Measurements from ENCODE around the gene RGS7.

Gene RGS7

DNA sequence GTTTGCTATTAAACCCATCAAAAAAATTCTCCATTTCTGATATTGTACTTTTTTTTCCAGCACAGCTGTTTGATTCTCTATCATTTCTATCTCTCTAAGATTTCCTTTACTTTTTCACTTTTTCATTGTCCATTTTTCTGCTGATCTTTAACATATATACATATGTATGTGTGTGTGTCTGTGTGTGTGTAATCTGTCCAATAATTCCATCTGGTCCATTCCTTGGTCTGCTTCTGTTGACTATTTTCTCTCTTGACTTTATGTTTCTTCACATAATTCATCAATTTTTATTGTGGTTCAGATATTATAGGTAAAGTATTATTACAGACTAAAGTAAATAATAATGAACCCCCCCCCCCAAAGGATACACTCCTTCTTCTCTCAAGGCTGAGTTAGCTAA lies 84.2 kb downstream of the RGS7 start:
- no peak overlapping the region for H3K9ac ChIP-seq (ENCODE audit: low read length in 2 of 2)
- H3K4me1 ChIP-seq (ENCODE audit: control insufficient read depth, insufficient read depth, low read length) = no peaks in the 10 kb centered on the region
- H3K27ac ChIP-seq (ENCODE audit: low read length) = no peak overlapping the region
- no peaks in the 10 kb centered on the region for H3K27me3 ChIP-seq (ENCODE audit: control insufficient read depth in 1 of 2, insufficient read depth in 2 of 2, low read length in 2 of 2)
- no peak overlapping the region for H3K4me3 ChIP-seq (ENCODE audit: low read length in 2 of 2)
- peaks cover 0 to 7% of the 10 kb centered on the region in 2 donors for H3K9me3 ChIP-seq (ENCODE audit: control insufficient read depth in 2 of 2, low read length in 2 of 2)
- H3K36me3 ChIP-seq (ENCODE audit: control insufficient read depth in 2 of 2, insufficient read depth in 2 of 2, low read length in 2 of 2) = no peaks in the 10 kb centered on the region

DNA sequence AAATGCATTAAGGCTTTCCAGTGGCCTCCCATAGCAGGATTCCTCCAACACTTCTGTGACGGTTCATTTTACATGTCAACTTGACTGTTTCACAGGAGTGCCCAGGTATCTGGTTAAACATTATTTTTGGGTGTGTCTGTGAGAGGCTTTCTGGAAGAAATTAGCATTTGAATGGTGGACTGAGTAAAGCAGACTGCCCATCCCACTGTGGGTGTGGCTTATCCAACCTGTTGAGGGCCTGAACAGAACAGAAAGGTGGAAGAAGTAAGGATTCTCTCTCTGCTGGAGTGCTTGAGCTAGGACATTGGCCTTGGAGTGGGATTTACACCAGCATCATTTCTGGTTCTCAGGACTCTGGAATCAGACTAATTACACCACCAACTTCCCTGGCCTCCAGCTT lies 85.6 kb downstream of the RGS7 start:
- no peak overlapping the region for H3K27ac ChIP-seq (ENCODE audit: low read length)
- no peak overlapping the region for H3K4me3 ChIP-seq (ENCODE audit: low read length in 2 of 2)
- H3K4me1 ChIP-seq (ENCODE audit: control insufficient read depth, insufficient read depth, low read length) = no peaks in the 10 kb centered on the region
- no peaks in the 10 kb centered on the region for H3K27me3 ChIP-seq (ENCODE audit: control insufficient read depth in 1 of 2, insufficient read depth in 2 of 2, low read length in 2 of 2)
- peaks cover 0 to 7% of the 10 kb centered on the region in 2 donors for H3K9me3 ChIP-seq (ENCODE audit: control insufficient read depth in 2 of 2, low read length in 2 of 2)
- no peaks in the 10 kb centered on the region for H3K36me3 ChIP-seq (ENCODE audit: control insufficient read depth in 2 of 2, insufficient read depth in 2 of 2, low read length in 2 of 2)
- no peak overlapping the region for H3K9ac ChIP-seq (ENCODE audit: low read length in 2 of 2)

DNA sequence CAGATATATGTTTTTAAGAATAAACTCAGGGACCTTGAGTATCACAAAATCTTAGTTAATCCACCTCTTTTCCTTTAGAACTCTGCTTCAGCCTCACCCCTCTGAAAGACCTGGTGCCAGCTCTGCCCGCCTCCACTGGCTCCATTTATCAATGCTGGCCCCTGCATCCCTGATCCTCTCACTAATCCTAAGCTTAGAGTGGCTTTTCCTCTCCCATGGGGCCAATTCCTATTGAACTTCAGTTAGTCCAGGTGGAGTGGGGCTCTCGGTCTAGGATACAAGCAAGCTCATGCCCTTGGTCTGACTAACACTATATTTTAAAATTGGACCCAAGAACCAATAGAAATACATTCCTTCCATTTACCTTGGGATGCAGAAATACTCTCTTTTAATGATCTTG lies 87.0 kb downstream of the RGS7 start:
- H3K4me1 ChIP-seq (ENCODE audit: control insufficient read depth, insufficient read depth, low read length) = no peaks in the 10 kb centered on the region
- peaks cover 0 to 7% of the 10 kb centered on the region in 2 donors for H3K9me3 ChIP-seq (ENCODE audit: control insufficient read depth in 2 of 2, low read length in 2 of 2)
- no peak overlapping the region for H3K27ac ChIP-seq (ENCODE audit: low read length)
- no peak overlapping the region for H3K4me3 ChIP-seq (ENCODE audit: low read length in 2 of 2)
- no peak overlapping the region for H3K9ac ChIP-seq (ENCODE audit: low read length in 2 of 2)
- H3K36me3 ChIP-seq (ENCODE audit: control insufficient read depth in 2 of 2, insufficient read depth in 2 of 2, low read length in 2 of 2) = no peaks in the 10 kb centered on the region
- no peaks in the 10 kb centered on the region for H3K27me3 ChIP-seq (ENCODE audit: control insufficient read depth in 1 of 2, insufficient read depth in 2 of 2, low read length in 2 of 2)

DNA sequence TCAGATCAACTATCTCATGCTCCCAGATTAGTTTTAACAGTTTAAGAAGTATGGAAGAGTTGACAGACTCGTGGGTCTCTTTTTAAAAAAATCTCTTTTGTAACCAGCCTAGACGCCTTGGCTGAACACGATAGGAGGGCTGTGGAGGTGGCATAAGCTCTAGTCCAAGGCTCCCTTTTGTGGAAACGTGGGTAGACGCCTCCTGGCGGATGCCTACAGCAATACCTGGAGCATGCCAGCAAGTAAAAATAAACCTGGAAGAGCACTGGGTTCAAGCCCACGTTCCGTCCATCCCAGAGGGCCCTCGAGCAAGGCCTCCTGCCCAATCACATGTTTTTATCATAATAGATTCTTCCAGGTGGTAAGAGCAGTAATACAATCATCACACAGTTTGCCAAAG lies 87.9 kb downstream of the RGS7 start:
- H3K9ac ChIP-seq (ENCODE audit: low read length in 2 of 2) = no peak overlapping the region
- H3K9me3 ChIP-seq (ENCODE audit: control insufficient read depth in 2 of 2, low read length in 2 of 2) = peaks cover 0 to 7% of the 10 kb centered on the region in 2 donors
- no peak overlapping the region for H3K27ac ChIP-seq (ENCODE audit: low read length)
- no peaks in the 10 kb centered on the region for H3K27me3 ChIP-seq (ENCODE audit: control insufficient read depth in 1 of 2, insufficient read depth in 2 of 2, low read length in 2 of 2)
- no peaks in the 10 kb centered on the region for H3K36me3 ChIP-seq (ENCODE audit: control insufficient read depth in 2 of 2, insufficient read depth in 2 of 2, low read length in 2 of 2)
- no peak overlapping the region for H3K4me3 ChIP-seq (ENCODE audit: low read length in 2 of 2)
- no peaks in the 10 kb centered on the region for H3K4me1 ChIP-seq (ENCODE audit: control insufficient read depth, insufficient read depth, low read length)

DNA sequence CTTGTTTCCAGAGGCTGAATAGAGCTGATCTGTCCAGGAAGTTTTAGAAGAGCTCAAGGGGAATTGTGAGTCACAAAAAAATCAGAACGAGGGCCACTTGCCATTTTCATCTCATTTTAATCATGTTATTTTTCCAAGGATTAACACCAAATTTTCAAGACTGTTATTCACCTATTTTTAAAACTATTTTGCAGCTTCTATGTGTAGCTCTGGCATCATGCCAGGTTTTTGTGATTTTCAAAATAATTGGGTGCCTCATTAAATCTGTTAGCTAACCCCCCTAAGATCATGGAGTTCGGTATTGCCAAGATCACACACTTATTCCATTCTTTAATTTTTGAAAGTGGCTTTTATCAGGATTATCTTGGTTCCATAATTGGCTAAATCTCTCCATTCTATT lies 90.9 kb downstream of the RGS7 start:
- Histone ChIP-seq H3K27ac (ENCODE audit: low read length) (no peak overlapping the region), H3K9ac (ENCODE audit: low read length in 2 of 2) (no peak overlapping the region)

DNA sequence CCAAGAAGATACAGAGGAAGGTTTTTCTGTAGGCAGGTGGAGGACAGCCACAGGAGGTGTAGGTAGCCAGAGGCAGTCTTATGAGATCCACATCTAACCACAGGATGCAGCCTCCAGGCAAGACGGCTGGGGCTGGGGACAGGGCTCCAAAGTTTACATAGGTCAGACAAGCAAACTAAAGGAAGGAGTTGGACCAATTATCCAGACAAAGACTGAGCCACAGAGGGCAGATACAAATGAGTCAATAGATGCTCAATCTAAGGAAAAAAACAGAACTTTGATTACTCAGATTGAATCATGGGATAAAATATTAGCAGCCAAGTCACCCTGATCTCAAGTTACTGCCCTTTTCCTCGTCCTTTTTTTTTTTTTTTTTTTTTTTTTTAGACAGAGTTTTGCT lies 91.6 kb downstream of the RGS7 start:
- Histone ChIP-seq H3K9me3 (ENCODE audit: control insufficient read depth in 2 of 2, low read length in 2 of 2) (peaks cover 0 to 4% of the 10 kb centered on the region in 2 donors), H3K27ac (ENCODE audit: low read length) (no peak overlapping the region), H3K27me3 (ENCODE audit: control insufficient read depth in 1 of 2, insufficient read depth in 2 of 2, low read length in 2 of 2) (no peaks in the 10 kb centered on the region), H3K36me3 (ENCODE audit: control insufficient read depth in 2 of 2, insufficient read depth in 2 of 2, low read length in 2 of 2) (no peaks in the 10 kb centered on the region), H3K4me1 (ENCODE audit: control insufficient read depth, insufficient read depth, low read length) (no peaks in the 10 kb centered on the region), H3K9ac (ENCODE audit: low read length in 2 of 2) (no peak overlapping the region), H3K4me3 (ENCODE audit: low read length in 2 of 2) (no peak overlapping the region)

More for the DNA sequence above, 90.9 kb downstream of the RGS7 start:
- H3K27me3 ChIP-seq (ENCODE audit: control insufficient read depth in 1 of 2, insufficient read depth in 2 of 2, low read length in 2 of 2) = no peaks in the 10 kb centered on the region
- no peaks in the 10 kb centered on the region for H3K4me1 ChIP-seq (ENCODE audit: control insufficient read depth, insufficient read depth, low read length)
- peaks cover 0 to 4% of the 10 kb centered on the region in 2 donors for H3K9me3 ChIP-seq (ENCODE audit: control insufficient read depth in 2 of 2, low read length in 2 of 2)
- no peaks in the 10 kb centered on the region for H3K36me3 ChIP-seq (ENCODE audit: control insufficient read depth in 2 of 2, insufficient read depth in 2 of 2, low read length in 2 of 2)
- no peak overlapping the region for H3K4me3 ChIP-seq (ENCODE audit: low read length in 2 of 2)

DNA sequence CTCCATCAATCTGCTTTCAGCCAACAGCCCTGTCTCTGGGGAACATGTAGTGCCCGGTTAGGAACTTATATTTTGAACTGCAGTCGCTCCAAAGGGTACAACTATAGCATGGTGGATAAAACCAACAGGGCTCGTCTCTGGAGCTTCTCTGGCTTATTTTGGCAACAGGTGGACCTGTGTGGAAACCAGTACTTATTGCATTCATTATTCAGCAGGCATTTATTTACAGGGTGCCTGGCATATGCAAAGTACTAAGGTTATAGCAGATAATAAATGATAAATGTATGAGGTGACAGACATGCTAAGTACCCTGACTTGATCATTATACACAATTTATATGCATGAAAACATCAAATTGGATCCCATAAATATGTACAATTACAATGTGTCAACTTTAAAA lies 93.7 kb downstream of the RGS7 start:
- Histone ChIP-seq H3K27me3 (ENCODE audit: control insufficient read depth in 1 of 2, insufficient read depth in 2 of 2, low read length in 2 of 2) (no peaks in the 10 kb centered on the region), H3K9ac (ENCODE audit: low read length in 2 of 2) (no peak overlapping the region), H3K4me1 (ENCODE audit: control insufficient read depth, insufficient read depth, low read length) (no peaks in the 10 kb centered on the region), H3K4me3 (ENCODE audit: low read length in 2 of 2) (no peak overlapping the region), H3K9me3 (ENCODE audit: control insufficient read depth in 2 of 2, low read length in 2 of 2) (no peaks in the 10 kb centered on the region), H3K27ac (ENCODE audit: low read length) (no peak overlapping the region), H3K36me3 (ENCODE audit: control insufficient read depth in 2 of 2, insufficient read depth in 2 of 2, low read length in 2 of 2) (no peaks in the 10 kb centered on the region)

DNA sequence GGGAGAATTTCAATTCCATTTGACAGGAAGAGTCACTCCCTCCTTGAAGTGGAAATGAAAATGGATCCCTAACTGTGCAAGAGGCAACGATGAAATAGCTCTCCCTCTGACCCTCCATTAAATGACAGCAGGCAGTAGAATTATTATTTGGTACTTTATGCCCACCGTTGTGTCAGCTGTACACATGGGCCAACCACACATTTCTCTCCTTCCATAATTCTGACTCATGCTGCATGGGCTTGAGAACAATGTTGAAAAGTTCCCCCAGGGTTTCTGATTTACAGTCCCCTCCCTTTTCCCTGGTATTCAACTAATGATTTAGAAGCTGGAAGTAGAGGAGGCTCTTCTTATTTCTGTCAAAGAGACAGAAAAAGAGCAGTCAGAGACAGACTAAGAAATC lies 103.5 kb downstream of the RGS7 start:
- no peaks in the 10 kb centered on the region for H3K4me1 ChIP-seq (ENCODE audit: control insufficient read depth, insufficient read depth, low read length)
- no peaks in the 10 kb centered on the region for H3K27me3 ChIP-seq (ENCODE audit: control insufficient read depth in 1 of 2, insufficient read depth in 2 of 2, low read length in 2 of 2)
- H3K4me3 ChIP-seq (ENCODE audit: low read length in 2 of 2) = no peak overlapping the region
- H3K36me3 ChIP-seq (ENCODE audit: control insufficient read depth in 2 of 2, insufficient read depth in 2 of 2, low read length in 2 of 2) = no peaks in the 10 kb centered on the region
- H3K27ac ChIP-seq (ENCODE audit: low read length) = no peak overlapping the region
- peaks cover 0 to 2% of the 10 kb centered on the region in 2 donors for H3K9me3 ChIP-seq (ENCODE audit: control insufficient read depth in 2 of 2, low read length in 2 of 2)
- no peak overlapping the region for H3K9ac ChIP-seq (ENCODE audit: low read length in 2 of 2)

DNA sequence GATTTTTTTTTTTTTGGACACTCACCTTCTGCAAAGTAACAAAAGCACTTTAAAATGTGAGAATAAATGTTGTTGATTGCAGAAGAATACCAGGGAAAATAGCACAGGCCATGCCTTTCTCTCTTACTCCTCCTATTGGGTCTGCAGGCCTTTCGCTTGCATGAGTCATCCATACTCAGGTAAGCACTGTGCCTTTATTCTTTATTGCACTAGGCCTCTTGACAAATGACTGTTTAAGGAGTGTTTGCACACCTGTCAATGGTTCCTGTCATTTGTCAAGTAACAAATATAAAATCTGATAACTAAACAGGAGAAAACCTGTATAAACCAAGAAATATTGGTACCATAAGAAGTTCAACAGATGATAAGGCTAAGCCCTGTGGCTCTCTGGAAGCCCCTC lies 106.5 kb downstream of the RGS7 start:
- Histone ChIP-seq H3K36me3 (ENCODE audit: control insufficient read depth in 2 of 2, insufficient read depth in 2 of 2, low read length in 2 of 2) (no peaks in the 10 kb centered on the region), H3K4me1 (ENCODE audit: control insufficient read depth, insufficient read depth, low read length) (no peaks in the 10 kb centered on the region), H3K27me3 (ENCODE audit: control insufficient read depth in 1 of 2, insufficient read depth in 2 of 2, low read length in 2 of 2) (no peaks in the 10 kb centered on the region), H3K9me3 (ENCODE audit: control insufficient read depth in 2 of 2, low read length in 2 of 2) (peaks cover 0 to 2% of the 10 kb centered on the region in 2 donors), H3K27ac (ENCODE audit: low read length) (no peak overlapping the region), H3K4me3 (ENCODE audit: low read length in 2 of 2) (no peak overlapping the region), H3K9ac (ENCODE audit: low read length in 2 of 2) (no peak overlapping the region)

DNA sequence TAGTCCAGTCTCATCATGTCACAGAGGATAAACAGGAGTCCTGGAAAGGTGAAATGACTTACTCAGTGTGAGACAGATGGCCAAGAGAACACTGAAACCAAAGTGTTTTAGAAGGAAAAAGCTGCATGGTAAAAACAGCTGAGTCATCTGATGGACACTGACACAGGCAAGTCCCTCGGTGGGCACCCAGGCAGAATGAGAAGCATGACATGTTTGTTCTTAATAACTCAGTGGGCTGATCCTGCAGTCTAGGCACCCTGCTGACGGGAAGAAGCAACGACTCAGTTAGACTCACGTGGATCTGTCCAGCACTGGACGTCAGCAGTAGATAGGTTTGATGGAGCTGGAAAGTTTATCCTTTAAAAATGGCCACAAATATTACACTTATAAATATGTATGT lies 116.9 kb downstream of the RGS7 start:
- Histone ChIP-seq H3K27ac (ENCODE audit: low read length) (no peak overlapping the region), H3K27me3 (ENCODE audit: control insufficient read depth in 1 of 2, insufficient read depth in 2 of 2, low read length in 2 of 2) (no peaks in the 10 kb centered on the region), H3K9ac (ENCODE audit: low read length in 2 of 2) (no peak overlapping the region), H3K4me1 (ENCODE audit: control insufficient read depth, insufficient read depth, low read length) (no peaks in the 10 kb centered on the region), H3K9me3 (ENCODE audit: control insufficient read depth in 2 of 2, low read length in 2 of 2) (no peaks in the 10 kb centered on the region), H3K4me3 (ENCODE audit: low read length in 2 of 2) (no peak overlapping the region), H3K36me3 (ENCODE audit: control insufficient read depth in 2 of 2, insufficient read depth in 2 of 2, low read length in 2 of 2) (no peaks in the 10 kb centered on the region)

DNA sequence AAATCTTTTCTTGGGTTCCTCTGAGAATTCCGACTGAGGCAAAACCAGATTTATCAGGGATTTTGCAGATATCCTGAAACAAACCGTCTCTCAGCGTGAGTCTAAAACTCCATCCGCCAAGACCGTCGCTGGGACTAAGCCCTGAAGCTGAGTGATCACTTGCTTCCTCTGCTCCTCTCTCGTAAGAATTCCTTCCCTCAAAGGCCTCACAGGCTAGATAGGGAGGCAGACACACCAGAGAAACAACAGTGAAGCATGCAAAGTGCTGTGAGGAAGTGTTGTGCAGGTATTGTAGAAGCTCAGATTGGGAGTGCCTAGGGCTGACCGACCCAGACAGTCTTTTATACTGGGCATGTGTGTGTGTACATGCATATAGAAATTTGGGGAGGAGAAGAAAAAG lies 119.1 kb downstream of the RGS7 start:
- Histone ChIP-seq H3K4me3 (ENCODE audit: low read length in 2 of 2) (no peak overlapping the region), H3K27ac (ENCODE audit: low read length) (no peak overlapping the region), H3K9ac (ENCODE audit: low read length in 2 of 2) (no peak overlapping the region), H3K27me3 (ENCODE audit: control insufficient read depth in 1 of 2, insufficient read depth in 2 of 2, low read length in 2 of 2) (no peaks in the 10 kb centered on the region), H3K4me1 (ENCODE audit: control insufficient read depth, insufficient read depth, low read length) (no peaks in the 10 kb centered on the region), H3K36me3 (ENCODE audit: control insufficient read depth in 2 of 2, insufficient read depth in 2 of 2, low read length in 2 of 2) (no peaks in the 10 kb centered on the region), H3K9me3 (ENCODE audit: control insufficient read depth in 2 of 2, low read length in 2 of 2) (no peaks in the 10 kb centered on the region)

All from stomach smooth muscle (tissue), 2 donors.